ENCODE data around the gene PLEKHA5.

GRCh38 chr12:19260135-19260534, 130.6 kb downstream of the PLEKHA5 start:
- TF ChIP-seq POLR2A (IDR thresholded peaks at IDR 0.05) = no peak
- TF ChIP-seq, protein P1, sequence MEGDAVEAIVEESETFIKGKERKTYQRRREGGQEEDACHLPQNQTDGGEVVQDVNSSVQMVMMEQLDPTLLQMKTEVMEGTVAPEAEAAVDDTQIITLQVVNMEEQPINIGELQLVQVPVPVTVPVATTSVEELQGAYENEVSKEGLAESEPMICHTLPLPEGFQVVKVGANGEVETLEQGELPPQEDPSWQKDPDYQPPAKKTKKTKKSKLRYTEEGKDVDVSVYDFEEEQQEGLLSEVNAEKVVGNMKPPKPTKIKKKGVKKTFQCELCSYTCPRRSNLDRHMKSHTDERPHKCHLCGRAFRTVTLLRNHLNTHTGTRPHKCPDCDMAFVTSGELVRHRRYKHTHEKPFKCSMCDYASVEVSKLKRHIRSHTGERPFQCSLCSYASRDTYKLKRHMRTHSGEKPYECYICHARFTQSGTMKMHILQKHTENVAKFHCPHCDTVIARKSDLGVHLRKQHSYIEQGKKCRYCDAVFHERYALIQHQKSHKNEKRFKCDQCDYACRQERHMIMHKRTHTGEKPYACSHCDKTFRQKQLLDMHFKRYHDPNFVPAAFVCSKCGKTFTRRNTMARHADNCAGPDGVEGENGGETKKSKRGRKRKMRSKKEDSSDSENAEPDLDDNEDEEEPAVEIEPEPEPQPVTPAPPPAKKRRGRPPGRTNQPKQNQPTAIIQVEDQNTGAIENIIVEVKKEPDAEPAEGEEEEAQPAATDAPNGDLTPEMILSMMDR (IDR thresholded peaks at IDR 0.05) = no peak
